HG03432 (cell line): ENCODE measurements around the gene CCM2L.
"Not testable (repeated sequence)": the region's sequence is repeated elsewhere in the genome, so short reads cannot be mapped to it uniquely, and the experiment has no call there.

ENCODE experiments used
- ATAC-seq: cut with Tn5 transposase; IDR thresholded peaks from one replicate; pipeline ENCODE4 v1.9.1; 2021; ENCODE audit warnings: mild to moderate bottlenecking, moderate library complexity; ENCODE audit not compliant: unreplicated experiment

The CCM2L gene

GRCh38 chr20:32027643-32028042 is 17.4 kb downstream of the CCM2L start:
- no peak for ATAC-seq

GRCh38 chr20:32028647-32029372 is 18.6 kb downstream of the CCM2L start:
- no peak for ATAC-seq

DNA sequence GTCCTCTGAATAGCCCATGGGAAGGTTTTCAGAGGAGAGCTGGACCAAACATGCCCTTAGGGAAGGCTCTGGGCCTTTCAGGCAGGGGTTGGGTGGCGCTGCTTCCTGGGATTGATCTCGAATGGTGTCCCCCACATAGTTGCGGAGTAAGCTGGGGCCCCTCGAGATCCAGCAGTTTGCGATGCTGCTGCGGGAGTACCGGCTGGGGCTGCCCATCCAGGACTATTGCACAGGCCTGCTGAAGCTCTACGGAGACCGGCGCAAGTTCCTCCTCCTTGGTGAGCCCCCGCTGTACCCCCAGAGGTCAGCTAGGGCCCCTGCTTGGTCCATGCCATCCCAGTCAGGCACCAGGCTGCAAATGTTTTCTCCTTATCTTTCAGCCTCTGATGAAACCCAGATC is 19.3 kb downstream of the CCM2L start:
- ATAC-seq = no peak

- no peak for ATAC-seq
Measured at GRCh38 chr20:32031007-32031958, 21.0 kb downstream of the CCM2L start.

- ATAC-seq = no peak
Measured at GRCh38 chr20:32033316-32033715, 23.1 kb downstream of the CCM2L start.

DNA sequence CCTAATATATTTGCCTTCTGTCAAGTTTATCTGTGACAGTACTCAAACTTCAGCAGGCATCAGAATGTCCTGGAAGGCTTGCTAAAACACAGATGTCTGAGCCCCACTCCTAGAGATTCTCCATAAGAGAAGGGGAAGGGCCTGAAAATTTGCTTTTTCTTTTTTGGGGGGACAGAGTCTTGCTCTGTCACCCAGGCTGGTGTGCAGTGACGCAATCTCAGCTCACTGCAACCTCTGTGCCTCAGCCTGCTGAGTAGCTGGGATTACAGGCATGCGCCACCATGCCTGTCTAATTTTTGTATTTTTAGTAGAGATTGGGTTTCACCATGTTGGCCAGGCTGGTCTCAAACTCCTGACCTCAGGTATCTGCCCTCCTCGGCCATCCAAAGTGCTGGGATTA is 23.5 kb downstream of the CCM2L start:
- not testable (repeated sequence) for ATAC-seq

GRCh38 chr20:32034581-32035425 is 24.6 kb downstream of the CCM2L start:
- peak; percentile 49 for ATAC-seq

DNA sequence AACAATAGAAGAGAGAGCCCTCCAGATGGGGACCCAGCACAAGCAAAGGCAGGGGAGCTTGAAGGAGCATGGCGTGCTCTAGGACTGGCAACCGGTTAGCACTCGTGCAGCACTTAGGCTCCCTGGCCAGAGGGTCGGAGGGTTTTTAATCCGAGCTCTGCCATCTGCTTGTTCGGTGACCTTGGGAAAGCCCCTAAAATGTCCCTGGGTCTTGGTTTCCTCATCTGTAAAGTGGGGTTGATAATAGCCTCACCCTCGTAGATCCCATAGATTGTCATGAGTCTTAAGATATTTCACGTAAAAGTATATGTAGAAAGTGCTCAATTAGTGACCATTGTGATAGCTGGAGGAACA is 25.2 kb downstream of the CCM2L start:
- ATAC-seq = no peak

- no peak for ATAC-seq
Measured at GRCh38 chr20:32036252-32036651, 26.0 kb downstream of the CCM2L start.

DNA sequence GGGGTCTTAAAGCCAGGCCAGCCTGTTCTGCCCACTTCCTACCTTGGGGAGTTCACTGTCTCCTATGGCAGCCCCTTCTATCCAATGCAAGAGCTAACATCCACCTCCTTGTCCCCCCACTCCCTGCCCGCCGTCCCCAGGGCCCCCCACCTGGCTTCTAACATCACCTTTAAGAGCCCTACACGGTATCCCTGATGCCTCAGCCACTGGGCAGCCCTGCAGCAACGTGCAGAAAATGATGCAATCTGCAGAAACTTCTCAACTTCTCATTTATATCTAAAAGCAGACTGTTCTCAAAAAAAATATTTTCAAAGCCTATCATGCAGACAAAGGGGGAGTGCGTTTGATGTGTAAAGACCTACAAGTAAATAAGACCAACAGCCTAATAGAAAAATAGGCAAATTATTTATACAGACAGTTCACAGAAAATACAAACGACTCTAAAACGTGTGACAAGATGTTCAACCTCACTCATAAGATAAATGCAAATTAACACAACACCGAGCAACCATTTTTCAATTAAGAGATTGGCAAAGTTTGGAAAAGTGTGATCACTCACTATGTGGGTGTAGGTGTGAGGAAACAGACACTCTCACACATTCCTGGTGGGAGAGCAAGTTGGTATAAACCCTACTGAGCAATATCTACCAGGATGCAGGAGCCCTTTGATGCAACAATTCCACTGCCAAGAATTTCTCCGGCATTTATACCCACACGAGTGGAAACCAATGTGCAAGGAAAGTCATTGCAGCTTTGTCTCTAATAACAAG is 26.7 kb downstream of the CCM2L start:
- no peak for ATAC-seq

GRCh38 chr20:32037929-32038328 is 27.7 kb downstream of the CCM2L start:
- ATAC-seq = no peak

DNA sequence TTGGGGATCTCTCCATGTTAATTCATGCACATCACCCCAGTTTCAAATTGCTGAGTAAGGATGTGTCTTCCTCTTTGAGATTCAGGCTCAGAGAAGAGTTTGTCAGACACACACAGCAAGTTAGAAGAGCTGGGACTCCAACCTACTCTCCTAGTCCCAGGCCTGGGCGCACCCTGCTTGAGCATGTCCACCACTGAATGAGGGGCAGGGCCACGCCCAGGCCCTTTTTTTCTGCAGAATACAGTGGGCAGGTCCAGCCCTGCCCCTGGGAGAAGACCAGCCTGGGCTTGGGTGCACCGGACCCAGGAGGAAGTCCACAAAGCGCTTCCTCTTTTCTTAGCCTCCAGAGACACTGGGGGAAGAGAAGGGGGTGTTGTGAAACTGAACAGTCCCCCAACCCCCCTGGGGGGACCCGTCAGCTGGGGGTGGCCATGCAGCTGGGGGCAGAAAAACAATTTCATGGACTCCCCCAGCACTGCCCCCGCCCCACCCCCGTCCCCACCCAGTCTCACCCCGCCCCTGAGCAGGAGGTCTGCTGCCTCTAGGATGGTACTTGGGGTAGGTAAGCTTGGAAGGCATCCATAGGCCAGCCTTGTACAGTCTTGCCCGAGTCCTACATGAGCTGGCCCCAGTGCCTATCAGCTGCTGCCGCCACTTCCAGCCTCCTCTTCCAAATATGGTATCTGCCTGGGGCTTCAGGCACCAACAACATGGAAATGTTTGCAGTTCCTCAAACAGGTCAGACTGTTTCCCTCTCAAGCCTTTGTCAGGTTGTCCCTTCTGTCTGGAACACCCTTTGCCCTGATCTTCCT is 30.1 kb downstream of the CCM2L start:
- peak; percentile 70 for ATAC-seq

GRCh38 chr20:32045999-32046398 is 35.8 kb downstream of the CCM2L start:
- no peak for ATAC-seq

GRCh38 chr20:32050324-32050841 is 40.1 kb downstream of the CCM2L start:
- ATAC-seq = no peak

GRCh38 chr20:32050851-32051556 is 40.8 kb downstream of the CCM2L start:
- ATAC-seq = no peak

DNA sequence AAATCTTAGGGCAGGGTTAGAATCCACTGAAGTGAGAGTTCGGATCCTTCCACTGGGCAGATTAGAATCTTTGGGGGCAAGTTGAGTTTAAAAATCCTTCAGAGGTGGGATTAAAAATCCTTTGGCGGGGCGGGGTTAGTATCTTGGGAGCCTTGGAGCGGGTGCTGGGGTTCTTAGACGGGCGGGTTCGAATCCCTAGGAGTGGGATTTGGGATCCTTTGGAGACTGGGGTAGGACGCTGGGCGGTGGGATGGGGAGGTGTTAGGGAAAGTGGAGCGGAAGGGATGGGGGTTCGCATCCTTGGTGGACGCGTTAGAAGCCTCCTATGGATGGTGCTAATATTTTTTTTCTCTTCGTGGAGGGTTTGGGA is 41.5 kb downstream of the CCM2L start:
- no peak for ATAC-seq

GRCh38 chr20:32052090-32052777 is 42.0 kb downstream of the CCM2L start, which contains the start of gene HCK:
HCK (plus strand) TSS chr20:32052242.
- peak; percentile 60 for ATAC-seq

DNA sequence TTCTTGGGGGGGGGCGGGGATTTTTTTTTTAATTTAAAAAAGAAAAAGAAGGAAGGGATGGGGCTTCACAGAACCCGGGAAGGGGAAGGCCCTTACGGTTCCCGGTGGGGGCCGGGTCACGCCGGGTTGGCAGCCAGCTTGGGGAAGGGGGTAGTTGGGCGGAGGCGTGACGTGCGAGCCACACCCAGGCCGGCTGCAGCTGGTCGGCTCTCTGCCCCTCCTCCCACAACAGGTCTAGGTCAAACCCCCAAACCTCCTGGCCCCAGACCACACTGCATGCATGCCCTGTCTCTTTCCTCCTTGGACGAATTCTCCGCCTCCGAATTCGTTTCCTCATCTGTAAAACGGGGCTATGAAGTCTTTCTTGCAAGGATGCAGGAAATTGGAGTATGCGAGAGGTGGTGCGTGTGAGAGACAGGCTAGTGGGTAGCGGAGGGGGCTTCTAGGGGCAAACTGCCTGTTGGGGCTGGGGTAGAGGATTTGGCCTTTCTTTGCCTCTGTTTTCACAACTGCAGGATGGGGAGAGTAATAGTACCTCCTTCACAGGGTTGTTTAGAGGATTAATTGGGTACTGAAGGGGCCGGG is 42.6 kb downstream of the CCM2L start:
- peak; percentile 70 for ATAC-seq
